Mesodermal cell (in vitro differentiated cells): ENCODE measurements around the gene PCSK4.
A peak's percentile ranks its signal among the peaks of the same experiment; 100 is the strongest.
"Not testable (repeated sequence)": the region's sequence is repeated elsewhere in the genome, so short reads cannot be mapped to it uniquely, and the experiment has no call there.

Experiments
- H3K27ac ChIP-seq: 2 replicates; pipeline ENCODE4 v1.7.0; 2013; ENCODE audit warnings: mild to moderate bottlenecking, low read depth, low read length, moderate library complexity; ENCODE audit not compliant: severe bottlenecking
- H3K36me3 ChIP-seq: 2 replicates; pipeline ENCODE4 v1.7.1; 2013; ENCODE audit warnings: mild to moderate bottlenecking, low read length, moderate library complexity; ENCODE audit not compliant: control insufficient read depth, insufficient read depth
- H3K4me1 ChIP-seq: one replicate; pipeline ENCODE4 v1.7.1; 2013; ENCODE audit warnings: mild to moderate bottlenecking, low read length; ENCODE audit not compliant: insufficient read depth, control insufficient read depth, poor library complexity, severe bottlenecking
- H3K4me3 ChIP-seq: 2 replicates; pipeline ENCODE4 v1.7.0; 2013; ENCODE audit warnings: low read length, control low read depth, mild to moderate bottlenecking; ENCODE audit not compliant: insufficient read depth, poor library complexity, severe bottlenecking; ENCODE audit errors: extremely low read depth
- H3K9me3 ChIP-seq: 2 replicates; pipeline ENCODE4 v1.7.1; 2013; ENCODE audit warnings: mild to moderate bottlenecking, low read length, moderate library complexity; ENCODE audit not compliant: control insufficient read depth
- WGBS, 2 experiments: methylation state at CpG; one replicate each; pipeline ENCODE4 v1.1.5; 2013; ENCODE audit warnings: missing lambda C conversion rate in 2 of 2; ENCODE audit not compliant: insufficient coverage in 2 of 2; 5-methylcytosine and 5-hydroxymethylcytosine counted together

Gene PCSK4

GRCh38 chr19:1483131-1483978 is 6.8 kb downstream of the PCSK4 start:
- Histone ChIP-seq H3K36me3 (no peaks in the 10 kb centered on the region), H3K9me3 (no peaks in the 10 kb centered on the region), H3K27ac (no peak overlapping the region), H3K4me3 (no peak overlapping the region), H3K4me1 (no peaks in the 10 kb centered on the region)
- 94 to 96% methylated on average over 68 to 77 of the region's 77 CpGs for WGBS, 2 experiments

DNA sequence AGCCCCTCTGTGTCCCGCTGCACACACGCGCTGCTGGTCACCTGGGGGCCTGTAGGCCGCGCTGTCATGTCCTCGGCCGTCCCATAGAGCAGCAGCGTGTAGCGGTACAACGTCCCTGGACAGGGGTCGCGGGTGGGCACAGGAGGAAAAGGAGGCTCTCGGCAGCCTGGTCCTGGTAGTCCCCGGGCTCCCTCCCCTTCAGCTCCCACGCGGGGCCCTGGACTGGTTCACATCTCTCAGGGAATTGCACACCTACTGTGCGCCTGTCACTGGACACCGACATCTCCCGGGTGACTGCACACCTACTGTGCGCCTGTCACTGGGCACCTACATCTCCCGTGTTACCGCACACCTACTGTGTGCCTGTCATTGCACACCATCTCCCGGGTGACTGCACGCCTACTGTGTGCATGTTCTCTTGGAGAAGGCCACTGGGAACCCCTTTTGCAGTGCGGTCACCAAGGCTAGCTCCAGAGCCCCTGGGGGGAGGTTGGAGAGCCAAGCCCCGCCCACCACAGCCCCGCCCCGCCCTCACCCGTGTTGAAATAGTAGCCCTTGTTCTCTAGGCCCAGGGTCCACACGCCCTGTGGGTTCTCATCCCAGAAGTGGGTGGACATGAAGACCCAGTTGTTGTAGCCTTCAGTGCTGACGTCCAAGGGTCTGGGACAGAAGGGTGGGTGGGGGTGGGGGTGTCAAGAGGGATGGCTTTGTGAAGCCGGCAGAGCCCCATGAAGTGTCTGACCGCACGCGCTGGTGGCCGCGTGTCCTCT is 7.6 kb downstream of the PCSK4 start:
- Histone ChIP-seq H3K27ac (no peak overlapping the region), H3K36me3 (peaks cover under 1% of the 10 kb centered on the region), H3K9me3 (no peaks in the 10 kb centered on the region), H3K4me3 (no peak overlapping the region), H3K4me1 (no peaks in the 10 kb centered on the region)
- 89 to 91% methylated on average over 28 to 36 of the region's 37 CpGs for WGBS, 2 experiments

DNA sequence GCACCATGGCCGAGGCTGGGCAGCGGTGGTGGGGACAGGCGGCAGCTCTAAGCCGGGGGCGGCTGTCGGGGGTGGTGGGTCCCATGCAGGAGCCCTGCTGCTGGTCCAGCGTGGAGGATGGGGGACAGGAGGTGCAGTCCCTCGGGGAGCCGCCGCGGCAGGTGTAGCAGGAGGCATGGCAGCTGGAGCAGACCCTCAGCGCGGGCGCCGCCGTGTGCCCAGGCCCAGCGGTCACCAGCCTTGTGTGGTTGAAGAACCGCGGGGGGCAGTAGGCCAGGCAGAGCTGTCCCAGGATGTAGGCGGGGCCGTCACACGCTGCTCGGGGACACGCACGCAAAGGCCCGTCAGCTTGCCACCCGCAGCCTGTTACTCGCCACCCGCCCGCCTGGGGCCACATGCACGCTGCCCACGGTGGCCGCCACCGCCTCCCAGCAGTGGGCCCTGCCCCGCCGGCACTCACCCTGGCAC is 8.2 kb downstream of the PCSK4 start:
- no peaks in the 10 kb centered on the region for H3K9me3 ChIP-seq
- 91 to 95% methylated on average over 36 of the region's 36 CpGs for WGBS, 2 experiments
- H3K27ac ChIP-seq: no peak overlapping the region
- no peak overlapping the region for H3K4me3 ChIP-seq
- peaks cover 6% of the 10 kb centered on the region for H3K36me3 ChIP-seq
- no peaks in the 10 kb centered on the region for H3K4me1 ChIP-seq

- 88 to 92% methylated on average over 20 to 21 of the region's 26 CpGs for WGBS, 2 experiments
- H3K4me3 ChIP-seq: no peak overlapping the region
- no peaks in the 10 kb centered on the region for H3K4me1 ChIP-seq
- no peak overlapping the region for H3K27ac ChIP-seq
- no peaks in the 10 kb centered on the region for H3K9me3 ChIP-seq
- H3K36me3 ChIP-seq: peaks cover 9% of the 10 kb centered on the region
These were observed 8.8 kb downstream of the PCSK4 start for GRCh38 chr19:1481224-1481892.

- 2 to 3% methylated on average over 61 to 64 of the region's 71 CpGs for WGBS, 2 experiments
- Histone ChIP-seq H3K9me3 (no peaks in the 10 kb centered on the region), H3K4me3 (peak within 1 kb of the TSS; percentile 81), H3K27ac (peak within 1 kb of the TSS; percentile 72), H3K36me3 (peaks cover 24% of the 10 kb centered on the region), H3K4me1 (no peaks in the 10 kb centered on the region)
These were observed 11.0 kb downstream of the PCSK4 start, which contains the start of gene C19orf25 for GRCh38 chr19:1478934-1479707. TSS of gene C19orf25 (minus strand) at chr19:1479215. CDS start at chr19:1478903, 312 bp downstream.

GRCh38 chr19:1477056-1477455 is 13.1 kb downstream of the PCSK4 start:
- H3K4me3 ChIP-seq, H3K27ac ChIP-seq, H3K9me3 ChIP-seq, H3K4me1 ChIP-seq: not testable (repeated sequence)
- 89 to 92% methylated on average over 6 of the region's 9 CpGs for WGBS, 2 experiments
- H3K36me3 ChIP-seq: peaks cover 24% of the 10 kb centered on the region

DNA sequence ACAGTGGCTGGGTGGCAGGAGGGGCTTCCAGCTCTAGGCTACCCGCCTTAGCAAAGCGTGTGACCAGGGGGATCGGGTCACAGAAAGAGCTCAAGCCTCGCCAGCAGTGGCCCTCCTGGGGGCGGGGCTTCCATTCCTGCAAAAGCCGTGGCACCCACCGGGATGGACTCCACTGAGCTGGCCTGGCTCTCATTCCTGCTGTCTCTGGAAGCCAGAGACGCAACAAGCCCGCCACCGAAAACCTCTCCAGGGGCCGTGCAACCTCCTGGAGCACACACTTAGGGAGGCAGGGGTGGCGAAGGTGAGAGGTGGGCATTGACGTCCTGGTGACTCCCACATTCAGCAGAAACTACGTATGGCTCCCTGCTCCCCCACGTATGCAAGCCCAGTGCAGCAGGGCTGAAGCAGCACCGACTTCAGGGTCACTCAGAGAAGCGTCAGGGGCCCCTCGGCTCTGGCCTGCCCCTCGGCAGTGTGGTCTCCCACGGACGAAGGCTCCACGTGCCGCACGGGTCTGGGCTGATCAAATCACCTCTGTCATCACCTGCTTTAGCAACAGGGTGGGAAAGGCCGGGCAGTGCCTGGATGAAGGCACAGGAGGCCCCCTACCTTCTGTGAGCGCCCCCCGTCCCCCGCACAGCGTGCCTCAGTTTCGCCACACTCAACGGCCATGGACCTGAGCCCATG is 14.3 kb downstream of the PCSK4 start:
- 93 to 94% methylated on average over 28 to 31 of the region's 31 CpGs for WGBS, 2 experiments
- H3K9me3 ChIP-seq: no peaks in the 10 kb centered on the region

GRCh38 chr19:1474765-1475351 is 15.3 kb downstream of the PCSK4 start:
- Histone ChIP-seq H3K4me3 (no peak overlapping the region), H3K27ac (no peak overlapping the region), H3K9me3 (no peaks in the 10 kb centered on the region), H3K36me3 (peaks cover 24% of the 10 kb centered on the region), H3K4me1 (peaks cover 10% of the 10 kb centered on the region)
- WGBS, 2 experiments: 92 to 94% methylated on average over 24 to 26 of the region's 26 CpGs

More for the DNA sequence above, 14.3 kb downstream of the PCSK4 start:
- Histone ChIP-seq H3K36me3 (peaks cover 24% of the 10 kb centered on the region), H3K4me3 (no peak overlapping the region), H3K27ac (no peak overlapping the region), H3K4me1 (peaks cover 6% of the 10 kb centered on the region)

DNA sequence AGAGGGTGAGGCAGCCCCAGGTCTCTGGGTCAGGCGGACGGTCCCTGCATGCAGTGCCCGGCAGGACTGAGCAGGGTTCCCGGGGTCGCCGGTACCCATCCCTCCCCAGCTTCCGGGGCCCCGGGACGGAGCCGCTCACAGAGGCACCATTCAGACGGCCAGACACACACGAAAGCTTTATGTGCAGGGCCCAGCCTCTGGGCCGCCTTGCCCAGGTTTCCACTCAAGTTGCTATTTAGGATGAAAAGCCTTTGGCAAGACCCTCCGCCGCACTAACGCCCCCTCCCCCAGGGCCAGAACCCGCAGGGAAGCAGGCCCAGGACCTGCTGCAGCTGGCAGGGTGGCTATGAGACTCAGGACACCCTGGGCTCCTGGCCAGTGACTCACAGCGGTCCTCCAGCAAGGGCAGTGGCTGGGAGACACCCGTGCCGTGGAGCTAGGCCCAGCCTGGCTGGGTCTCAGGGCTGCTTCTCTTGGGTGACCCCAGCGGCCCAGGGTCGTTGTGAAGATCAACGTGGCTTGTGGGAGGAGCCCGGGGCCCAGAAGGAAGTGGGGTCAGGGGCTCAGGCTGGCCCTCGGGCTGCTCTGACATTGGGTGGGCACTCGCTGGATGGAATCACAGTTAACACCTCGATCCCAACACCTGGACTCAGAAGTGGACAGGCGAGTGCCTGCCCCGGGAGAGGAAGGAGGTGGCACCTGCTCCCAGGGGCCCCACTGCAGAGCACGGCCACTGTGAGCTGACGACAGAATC is 16.0 kb downstream of the PCSK4 start:
- H3K36me3 ChIP-seq: peaks cover 24% of the 10 kb centered on the region
- 86 to 88% methylated on average over 30 to 31 of the region's 31 CpGs for WGBS, 2 experiments
- peaks cover 10% of the 10 kb centered on the region for H3K4me1 ChIP-seq
- no peaks in the 10 kb centered on the region for H3K9me3 ChIP-seq
- no peak overlapping the region for H3K27ac ChIP-seq
- no peak overlapping the region for H3K4me3 ChIP-seq
